OCI-LY7 (cell line): ENCODE measurements around the gene LUM. TPM values are rescaled to one million over a fixed set of nuclear protein-coding genes. Genes with fewer than 3 reads are reported as not detected.

Experiments used
- BruUV-seq: library from RNA; stranded (reverse); fragments of 400-500 nt; replicated peaks from 2 replicates; lab custom pipeline; 2021; lab: Mats Ljungman, UMichigan
- CTCF ChIA-PET: fragments of 300-600 bp; sonication (Branson Sonifier 250); formaldehyde crosslinking; loops from one replicate; lab custom pipeline; 2022; ENCODE audit warnings: antibody characterized with exemption; ENCODE audit not compliant: unreplicated experiment; lab: Charles Lee
- POLR2A ChIA-PET: fragments of 300-600 bp; sonication (Branson Sonifier 250); formaldehyde crosslinking; loops from one replicate; lab custom pipeline; 2022; ENCODE audit warnings: antibody characterized with exemption; lab: Charles Lee
- DNase-seq: peaks from one replicate; pipeline ENCODE4 v3.0.0-alpha.2; 2015; ENCODE audit warnings: low spot score
- H2AFZ ChIP-seq: fragments of 200-600 bp; sonication (generic), shearing (Covaris generic); 2 replicates; pipeline ENCODE4 v1.6.1; 2014; ENCODE audit warnings: mild to moderate bottlenecking, antibody characterized with exemption, low read length, moderate library complexity
- H3K27ac ChIP-seq: fragments of 200-600 bp; sonication (generic); 2 replicates; pipeline ENCODE4 v1.5.1; 2014; ENCODE audit warnings: mixed run types, low read depth, mild to moderate bottlenecking, moderate library complexity, low read length, inconsistent platforms; ENCODE audit not compliant: poor library complexity, severe bottlenecking
- H3K36me3 ChIP-seq: fragments of 200-600 bp; sonication (generic); 2 replicates; pipeline ENCODE4 v1.6.1; 2014; ENCODE audit warnings: mild to moderate bottlenecking, antibody characterized with exemption, low read length, moderate library complexity, mixed read lengths; ENCODE audit not compliant: insufficient read depth
- H3K4me1 ChIP-seq: fragments of 200-600 bp; sonication (generic); 2 replicates; pipeline ENCODE4 v1.5.1; 2014; ENCODE audit warnings: mild to moderate bottlenecking, low read length; ENCODE audit not compliant: insufficient read depth, poor library complexity, severe bottlenecking
- H3K4me2 ChIP-seq: fragments of 200-600 bp; sonication (generic); 2 replicates; pipeline ENCODE4 v1.6.1; 2014; ENCODE audit warnings: mild to moderate bottlenecking, low read length
- H3K4me3 ChIP-seq: fragments of 200-600 bp; sonication (generic); 2 replicates; pipeline ENCODE4 v1.5.1; 2014; ENCODE audit warnings: mild to moderate bottlenecking, low read depth, low read length; ENCODE audit not compliant: poor library complexity, severe bottlenecking
- H3K79me2 ChIP-seq: fragments of 200-600 bp; sonication (generic); 2 replicates; pipeline ENCODE4 v1.6.1; 2016; ENCODE audit warnings: low read depth, mild to moderate bottlenecking, low read length, moderate library complexity, mixed read lengths; ENCODE audit not compliant: insufficient read depth
- H3K9me2 ChIP-seq: fragments of 200-600 bp; sonication (generic); 2 replicates; pipeline ENCODE4 v1.6.1; 2016; ENCODE audit warnings: mild to moderate bottlenecking, low read length, mixed read lengths; ENCODE audit not compliant: insufficient read depth
- H3K9me3 ChIP-seq: fragments of 200-600 bp; sonication (generic); 2 replicates; pipeline ENCODE4 v1.6.1; 2014; ENCODE audit warnings: mild to moderate bottlenecking, mixed run types, low read length, mixed read lengths
- H4K20me1 ChIP-seq: fragments of 200-600 bp; sonication (generic); 2 replicates; pipeline ENCODE4 v1.6.1; 2014; ENCODE audit warnings: mild to moderate bottlenecking, antibody characterized with exemption, low read length, moderate library complexity, mixed read lengths; ENCODE audit not compliant: insufficient read depth
- EZH2phosphoT487 ChIP-seq: fragments of 200-600 bp; sonication (generic); IDR thresholded peaks from 2 replicates; pipeline ENCODE4 v1.6.1; 2018; ENCODE audit warnings: low read depth, borderline replicate concordance, mild to moderate bottlenecking, mixed run types, antibody characterized with exemption, low read length, moderate library complexity, mixed read lengths
- intact Hi-C: fragments of 100-400 bp; cut with micrococcal nuclease; formaldehyde crosslinking; loops from one replicate; pipeline ENCODE4 v1.10.0; 2022; ENCODE audit not compliant: unreplicated experiment
- total RNA-seq, 2 experiments: library from RNA; depleted of rRNA in 1 of 2; stranded (reverse); fragments of >200 nt in 1 of 2; shearing (Covaris generic) in 1 of 2; gene quantifications; 2 replicates each; pipeline ENCODE4 v1.2.3, GENCODE V29; 2014 to 2022
- TF ChIP-seq, protein P1 (sequence below): fragments of 200-600 bp; sonication (generic); conservative IDR thresholded peaks from 2 replicates; pipeline ENCODE4 v1.5.1; 2014; ENCODE audit warnings: mild to moderate bottlenecking, antibody characterized with exemption, low read length, moderate library complexity, mixed read lengths

The LUM gene
- total RNA-seq, 2 experiments from 2014 or later = not detected

DNA sequence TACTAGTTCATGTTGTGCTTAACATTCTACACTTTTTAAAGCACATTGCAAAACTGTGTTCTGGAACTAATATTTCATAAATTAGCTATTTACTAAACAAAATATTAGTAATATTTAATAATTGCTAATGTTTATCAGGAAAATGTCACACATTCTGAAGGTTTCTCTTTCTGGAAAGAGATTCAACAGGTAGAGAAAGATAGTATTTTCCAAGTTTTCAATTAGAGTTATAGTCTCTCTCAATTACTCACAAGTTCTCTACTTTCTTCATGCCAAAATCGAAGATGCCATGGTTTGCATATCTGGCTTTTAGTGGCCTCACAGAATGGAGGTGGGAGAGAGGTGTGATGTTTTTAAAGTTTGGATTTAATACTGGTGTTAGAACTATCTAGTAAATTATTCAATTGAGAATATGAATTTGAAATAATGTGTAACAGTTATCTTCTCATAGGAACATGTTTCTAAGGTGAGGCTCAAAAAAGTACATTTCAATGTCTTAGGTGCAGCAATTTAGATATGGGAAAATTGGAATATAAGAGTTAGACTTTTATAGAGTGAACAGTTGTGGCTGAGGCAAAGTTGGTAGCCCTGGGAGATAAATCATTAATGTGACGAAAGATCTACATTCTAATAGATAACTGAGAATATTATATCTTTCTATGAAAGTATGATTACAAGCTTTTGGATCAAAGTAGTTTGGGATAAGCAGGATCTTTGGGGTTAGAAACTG lies 1.5 kb downstream of the LUM start:
- Histone ChIP-seq H3K4me3 (no peak overlapping the region), H3K27ac (no peak overlapping the region), H3K79me2 (no peaks in the 10 kb centered on the region), H3K9me2 (no peaks in the 10 kb centered on the region), H3K4me2 (no peak overlapping the region), H4K20me1 (no peaks in the 10 kb centered on the region), H2AFZ (no peak overlapping the region), H3K36me3 (no peaks in the 10 kb centered on the region), H3K4me1 (no peaks in the 10 kb centered on the region), H3K9me3 (no peaks in the 10 kb centered on the region)
- ChIA-PET CTCF (no interaction called here), POLR2A (interaction anchor here (0.6 kb wide), 1 partner anchor 204 kb away, joined by 3 read pairs; no protein-coding TSS in a partner anchor)
- TF ChIP-seq EZH2phosphoT487 = no peak
- TF ChIP-seq, protein P1, sequence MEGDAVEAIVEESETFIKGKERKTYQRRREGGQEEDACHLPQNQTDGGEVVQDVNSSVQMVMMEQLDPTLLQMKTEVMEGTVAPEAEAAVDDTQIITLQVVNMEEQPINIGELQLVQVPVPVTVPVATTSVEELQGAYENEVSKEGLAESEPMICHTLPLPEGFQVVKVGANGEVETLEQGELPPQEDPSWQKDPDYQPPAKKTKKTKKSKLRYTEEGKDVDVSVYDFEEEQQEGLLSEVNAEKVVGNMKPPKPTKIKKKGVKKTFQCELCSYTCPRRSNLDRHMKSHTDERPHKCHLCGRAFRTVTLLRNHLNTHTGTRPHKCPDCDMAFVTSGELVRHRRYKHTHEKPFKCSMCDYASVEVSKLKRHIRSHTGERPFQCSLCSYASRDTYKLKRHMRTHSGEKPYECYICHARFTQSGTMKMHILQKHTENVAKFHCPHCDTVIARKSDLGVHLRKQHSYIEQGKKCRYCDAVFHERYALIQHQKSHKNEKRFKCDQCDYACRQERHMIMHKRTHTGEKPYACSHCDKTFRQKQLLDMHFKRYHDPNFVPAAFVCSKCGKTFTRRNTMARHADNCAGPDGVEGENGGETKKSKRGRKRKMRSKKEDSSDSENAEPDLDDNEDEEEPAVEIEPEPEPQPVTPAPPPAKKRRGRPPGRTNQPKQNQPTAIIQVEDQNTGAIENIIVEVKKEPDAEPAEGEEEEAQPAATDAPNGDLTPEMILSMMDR = no peak
- no peak for DNase-seq
- intact Hi-C loops = loop anchor here (5.0 kb wide), 1 partner anchor 132 kb away; no protein-coding TSS in a partner anchor
- no TSS peak for BruUV-seq

DNA sequence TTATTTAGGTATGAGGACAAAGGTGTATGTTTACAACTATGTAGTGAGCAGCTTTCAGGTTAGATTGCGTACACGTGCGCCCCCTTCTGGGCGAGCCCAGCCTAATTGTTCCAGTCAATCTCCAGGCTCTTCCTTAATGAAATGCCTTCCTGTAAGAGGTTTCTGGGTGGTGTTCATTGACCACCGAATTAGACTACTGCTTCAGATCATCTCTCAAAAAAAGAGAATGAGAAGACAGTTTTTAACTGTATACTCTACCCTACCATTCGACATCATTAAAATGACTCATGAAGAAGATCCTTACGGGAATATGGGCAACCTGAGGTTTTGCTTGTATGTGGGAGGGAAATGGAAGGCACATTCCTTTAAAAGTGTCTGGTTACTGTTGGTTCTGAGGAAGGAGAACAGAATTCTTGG lies 2.1 kb downstream of the LUM start:
- DNase-seq = peak; percentile 54
- no peaks in the 10 kb centered on the region for H3K4me1 ChIP-seq
- POLR2A ChIA-PET = interaction anchor here (0.5 to 1.1 kb wide), 3 partner anchors 10 to 203 kb away, joined by 3 read pairs; no protein-coding TSS in a partner anchor
- no peaks in the 10 kb centered on the region for H3K79me2 ChIP-seq
- TF ChIP-seq, protein P1 = peak; percentile 91
- TF ChIP-seq EZH2phosphoT487 = no peak
- intact Hi-C loops = loop anchor here (5.0 kb wide), 1 partner anchor 132 kb away; no protein-coding TSS in a partner anchor
- H3K4me2 ChIP-seq = no peak overlapping the region
- H3K4me3 ChIP-seq = no peak overlapping the region
- no peaks in the 10 kb centered on the region for H4K20me1 ChIP-seq
- H3K27ac ChIP-seq = no peak overlapping the region
- no peaks in the 10 kb centered on the region for H3K36me3 ChIP-seq
- CTCF ChIA-PET = no interaction called here
- H2AFZ ChIP-seq = no peak overlapping the region
- no peaks in the 10 kb centered on the region for H3K9me2 ChIP-seq
- no peaks in the 10 kb centered on the region for H3K9me3 ChIP-seq
- BruUV-seq = no TSS peak

DNA sequence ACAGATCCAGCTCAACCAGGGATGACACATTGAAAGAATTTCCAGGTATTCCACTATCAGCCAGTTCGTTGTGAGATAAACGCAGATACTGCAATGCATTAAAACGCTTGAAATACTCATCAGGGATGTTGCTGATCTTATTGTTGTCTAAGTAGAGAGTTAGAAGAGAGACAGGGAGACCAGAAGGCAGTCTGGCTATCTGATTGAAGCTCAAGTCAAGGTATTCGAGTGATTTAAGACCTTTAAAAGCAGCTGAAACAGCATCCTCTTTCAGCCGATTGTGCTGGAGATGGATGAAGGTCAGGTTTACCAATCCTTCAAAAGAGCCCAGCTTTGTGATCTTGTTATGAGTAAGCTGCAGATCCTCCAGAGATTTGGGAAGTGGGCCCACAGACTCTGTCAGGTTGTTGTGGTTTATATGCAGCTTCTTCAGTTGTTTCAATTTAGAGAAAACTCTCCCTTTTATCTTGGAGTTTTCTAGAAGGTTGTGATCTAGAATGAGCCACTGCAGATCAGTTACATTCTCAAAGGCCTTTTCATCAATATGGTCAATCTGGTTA lies 3.0 kb downstream of the LUM start:
- no peak for DNase-seq
- H3K27ac ChIP-seq = no peak overlapping the region
- intact Hi-C loops = loop anchor here (5.0 kb wide), 1 partner anchor 131 kb away; no protein-coding TSS in a partner anchor
- no peaks in the 10 kb centered on the region for H3K36me3 ChIP-seq
- no peaks in the 10 kb centered on the region for H3K79me2 ChIP-seq
- no TSS peak for BruUV-seq
- TF ChIP-seq, protein P1 = no peak
- no peak for TF ChIP-seq EZH2phosphoT487
- ChIA-PET CTCF (no interaction called here), POLR2A (interaction anchor here (0.5 to 1.3 kb wide), 3 partner anchors 9 to 144 kb away, joined by 3 read pairs; no protein-coding TSS in a partner anchor)
- no peak overlapping the region for H3K4me2 ChIP-seq
- no peak overlapping the region for H3K4me3 ChIP-seq
- H3K9me2 ChIP-seq = no peaks in the 10 kb centered on the region
- H4K20me1 ChIP-seq = no peaks in the 10 kb centered on the region
- H3K4me1 ChIP-seq = no peaks in the 10 kb centered on the region
- H3K9me3 ChIP-seq = no peaks in the 10 kb centered on the region
- H2AFZ ChIP-seq = no peak overlapping the region
